ENCODE results near the gene GDF2. TPM values are rescaled to one million over a fixed set of nuclear protein-coding genes. Genes with fewer than 3 reads are reported as not detected.

GDF2 gene
- total RNA-seq, 1 donor from 2014 or later, result not detected

- no peak for DNase-seq (ENCODE audit: low spot score, unreplicated experiment)
- Mint-ChIP-seq H3K9me3 (ENCODE audit: low read depth) (no peaks in the 10 kb centered on the region), H3K36me3 (ENCODE audit: insufficient read depth) (no peaks in the 10 kb centered on the region), H3K4me3 (ENCODE audit: low read depth) (no peak overlapping the region), H3K27me3 (peaks cover 57% of the 10 kb centered on the region), H3K27ac (no peak overlapping the region), H3K4me1 (ENCODE audit: low read depth) (no peaks in the 10 kb centered on the region)
- TF ChIP-seq CTCF (IDR thresholded peaks at IDR 0.05; ENCODE audit: unreplicated experiment), result no peak
Observed at GRCh38 chr10:47287365-47287802, 34.9 kb upstream of the GDF2 start.

DNA sequence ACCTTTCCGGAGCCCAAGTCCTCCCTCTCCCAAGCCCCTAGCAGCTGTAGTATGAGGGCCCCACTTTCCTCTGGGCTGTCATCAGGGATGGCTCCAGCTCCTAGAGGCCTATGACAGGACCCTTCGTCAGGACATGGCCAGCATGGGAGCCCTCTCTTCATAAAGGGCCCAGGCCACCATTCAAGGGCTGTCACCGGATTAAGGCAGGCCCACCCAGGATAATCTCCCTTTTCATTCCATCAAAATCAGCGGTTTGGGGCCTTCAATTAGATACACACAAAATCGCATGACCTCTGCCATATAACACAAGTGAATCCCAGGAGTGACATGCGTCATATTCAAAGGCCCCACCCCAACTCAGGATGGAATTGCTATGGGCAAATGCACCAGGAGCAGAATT, 34.4 kb upstream of the GDF2 start:
- Mint-ChIP-seq H3K27me3 (peaks cover 58% of the 10 kb centered on the region), H3K27ac (no peak overlapping the region), H3K4me1 (ENCODE audit: low read depth) (no peaks in the 10 kb centered on the region), H3K36me3 (ENCODE audit: insufficient read depth) (no peaks in the 10 kb centered on the region), H3K9me3 (ENCODE audit: low read depth) (no peaks in the 10 kb centered on the region), H3K4me3 (ENCODE audit: low read depth) (no peak overlapping the region)
- no peak for TF ChIP-seq CTCF (IDR thresholded peaks at IDR 0.05; ENCODE audit: unreplicated experiment)
- no peak for DNase-seq (ENCODE audit: low spot score, unreplicated experiment)

DNA sequence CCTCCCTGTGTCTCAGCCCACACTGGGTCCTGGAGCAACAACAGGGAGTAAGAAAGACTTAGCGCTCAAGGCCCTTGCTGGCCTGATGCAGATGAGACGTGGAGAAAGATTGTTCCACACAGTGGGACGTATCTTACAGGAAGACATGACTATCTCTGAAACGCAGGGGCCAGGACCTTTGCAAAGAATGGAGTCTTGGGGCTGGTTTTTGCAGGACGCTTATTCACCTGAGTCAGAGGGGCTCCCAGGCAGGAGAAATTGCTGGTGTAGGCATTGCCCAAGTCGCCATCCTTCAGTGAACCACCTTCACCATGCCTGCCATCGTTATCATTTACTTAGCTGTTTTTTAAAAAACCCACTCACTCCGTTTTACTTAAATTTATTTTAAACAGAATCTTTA, 34.0 kb upstream of the GDF2 start:
- H3K36me3 Mint-ChIP-seq (ENCODE audit: insufficient read depth), result no peaks in the 10 kb centered on the region
- TF ChIP-seq CTCF (IDR thresholded peaks at IDR 0.05; ENCODE audit: unreplicated experiment), result no peak
- H3K27me3 Mint-ChIP-seq, result peaks cover 61% of the 10 kb centered on the region
- H3K27ac Mint-ChIP-seq, result no peak overlapping the region
- no peak overlapping the region for H3K4me3 Mint-ChIP-seq (ENCODE audit: low read depth)
- H3K4me1 Mint-ChIP-seq (ENCODE audit: low read depth), result no peaks in the 10 kb centered on the region
- no peaks in the 10 kb centered on the region for H3K9me3 Mint-ChIP-seq (ENCODE audit: low read depth)
- DNase-seq (ENCODE audit: low spot score, unreplicated experiment), result no peak

- no peak for TF ChIP-seq CTCF (IDR thresholded peaks at IDR 0.05; ENCODE audit: unreplicated experiment)
- Mint-ChIP-seq H3K36me3 (ENCODE audit: insufficient read depth) (no peaks in the 10 kb centered on the region), H3K27me3 (peaks cover 69% of the 10 kb centered on the region), H3K9me3 (ENCODE audit: low read depth) (no peaks in the 10 kb centered on the region), H3K4me1 (ENCODE audit: low read depth) (no peaks in the 10 kb centered on the region), H3K27ac (no peak overlapping the region), H3K4me3 (ENCODE audit: low read depth) (no peak overlapping the region)
- no peak for DNase-seq (ENCODE audit: low spot score, unreplicated experiment)
Observed at GRCh38 chr10:47288916-47289495, 33.2 kb upstream of the GDF2 start.

DNA sequence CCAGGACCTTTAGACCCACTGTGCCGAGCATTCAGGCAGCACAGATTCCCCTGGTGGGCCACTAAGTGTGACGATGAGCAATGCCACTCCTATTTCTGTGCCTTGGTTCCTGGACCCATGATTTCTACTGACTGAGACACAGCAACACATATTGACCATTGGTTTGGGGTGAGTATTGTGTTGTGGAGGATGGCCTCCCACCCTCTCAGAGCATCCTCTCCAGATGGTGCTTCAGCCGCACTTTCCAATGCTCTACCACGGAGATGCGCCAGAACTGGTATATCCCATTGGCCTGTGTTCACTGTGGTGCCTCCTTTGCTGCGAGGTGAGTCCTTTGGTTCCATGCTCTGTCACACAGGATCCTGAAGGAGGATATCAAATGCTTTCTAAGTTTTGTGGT, 32.3 kb upstream of the GDF2 start:
- no peak for TF ChIP-seq CTCF (IDR thresholded peaks at IDR 0.05; ENCODE audit: unreplicated experiment)
- no peaks in the 10 kb centered on the region for H3K36me3 Mint-ChIP-seq (ENCODE audit: insufficient read depth)
- peaks cover 72% of the 10 kb centered on the region for H3K27me3 Mint-ChIP-seq
- no peak for DNase-seq (ENCODE audit: low spot score, unreplicated experiment)
- H3K4me1 Mint-ChIP-seq (ENCODE audit: low read depth), result no peaks in the 10 kb centered on the region
- no peak overlapping the region for H3K4me3 Mint-ChIP-seq (ENCODE audit: low read depth)
- no peak overlapping the region for H3K27ac Mint-ChIP-seq
- H3K9me3 Mint-ChIP-seq (ENCODE audit: low read depth), result no peaks in the 10 kb centered on the region
